HG03432 (cell line): ENCODE results near the gene KRT36.

Experiments
- ATAC-seq: cut with Tn5 transposase; IDR thresholded peaks from one replicate; pipeline ENCODE4 v1.9.1; 2021; ENCODE audit warnings: mild to moderate bottlenecking, moderate library complexity; ENCODE audit not compliant: unreplicated experiment

The KRT36 gene

GRCh38 chr17:41480136-41480535, 9.6 kb downstream of the KRT36 start:
- no peak for ATAC-seq

- no peak for ATAC-seq
Measured at GRCh38 chr17:41478237-41478636, 11.5 kb downstream of the KRT36 start.

GRCh38 chr17:41476866-41477815, 12.6 kb downstream of the KRT36 start:
- no peak for ATAC-seq

- ATAC-seq: no peak
Measured at GRCh38 chr17:41475421-41475820, 14.3 kb downstream of the KRT36 start.

DNA sequence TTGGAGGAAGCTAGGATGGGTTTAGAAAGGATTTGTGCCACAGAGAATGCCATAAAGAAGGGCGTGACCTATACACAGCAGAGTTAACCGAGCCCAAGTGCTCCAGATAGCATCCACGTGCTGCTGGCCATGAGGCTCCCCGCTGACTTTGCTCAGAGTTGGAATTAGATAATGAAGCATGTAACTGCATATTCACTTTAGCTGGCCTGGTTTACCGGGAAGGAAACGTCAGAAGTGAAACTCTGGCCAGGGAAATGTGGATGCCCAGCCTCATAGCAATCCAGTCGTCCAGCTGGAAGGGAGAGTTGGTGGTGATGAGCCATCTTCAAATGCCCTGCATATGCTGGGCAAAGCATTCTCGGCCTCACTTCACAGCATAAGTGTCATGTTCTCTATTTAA, 14.8 kb downstream of the KRT36 start:
- ATAC-seq: no peak

DNA sequence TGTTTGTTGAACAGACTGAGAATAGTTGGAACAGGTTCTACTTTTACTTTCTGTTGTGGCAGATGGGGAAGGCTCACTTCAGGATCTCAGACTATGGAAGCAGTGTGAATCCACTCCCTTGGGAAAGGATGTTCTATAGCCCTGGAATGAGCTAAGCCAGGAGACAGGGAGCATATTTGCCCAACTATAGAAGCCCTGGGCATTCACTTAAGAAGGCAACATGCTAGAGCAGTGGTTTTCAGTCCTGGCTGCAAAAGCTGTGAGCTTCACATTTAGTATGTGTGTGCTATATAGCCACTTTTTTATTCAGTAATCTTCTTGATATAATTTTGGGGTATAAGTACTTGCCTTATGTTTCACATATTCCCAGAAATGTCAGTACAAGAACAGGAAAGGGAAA, 21.4 kb downstream of the KRT36 start:
- no peak for ATAC-seq

DNA sequence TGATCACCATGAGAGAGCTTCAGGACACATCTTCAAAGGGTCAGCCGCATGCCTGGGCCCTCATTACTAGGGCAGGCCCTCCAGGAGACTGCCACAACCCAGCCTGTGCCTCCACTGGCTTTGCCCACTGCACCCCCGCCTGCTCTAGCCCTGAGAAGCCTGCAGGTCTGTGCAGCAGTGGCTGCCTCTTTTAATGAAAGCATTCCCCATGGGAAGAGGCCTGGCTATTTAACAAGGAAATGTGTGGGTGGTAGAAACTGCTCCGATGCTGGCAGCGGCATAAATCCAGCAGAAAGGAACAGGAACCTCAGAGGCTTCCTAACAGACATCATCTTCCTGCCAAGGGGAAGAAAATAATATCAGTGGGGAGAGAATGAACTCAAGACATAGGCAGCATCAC, 22.1 kb downstream of the KRT36 start:
- no peak for ATAC-seq

DNA sequence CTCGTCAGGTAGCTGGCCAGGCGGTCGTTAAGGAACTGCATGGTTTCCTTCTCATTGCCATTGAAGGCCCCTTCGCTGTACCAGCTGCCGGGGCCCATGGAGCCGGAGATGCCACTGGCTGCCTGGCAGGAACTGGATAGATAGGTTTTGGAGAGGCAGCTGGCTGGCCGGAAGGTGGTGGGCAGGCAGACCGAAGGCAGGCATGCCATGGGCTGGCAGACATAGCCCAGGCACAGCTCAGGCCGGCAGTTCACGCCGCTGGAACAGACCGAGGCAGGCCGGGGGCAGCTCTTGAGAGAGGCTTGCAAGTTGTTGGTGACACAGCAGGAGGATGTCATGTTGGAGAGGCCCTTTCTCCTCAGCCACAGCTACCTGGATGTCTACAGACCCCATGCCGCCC, 22.7 kb downstream of the KRT36 start, which contains the start of gene KRT32:
TSS of gene KRT32 (minus strand) at position 399 of the 400 bp plus-strand sequence. CDS start at position 338, 61 bp downstream.
- no peak for ATAC-seq

DNA sequence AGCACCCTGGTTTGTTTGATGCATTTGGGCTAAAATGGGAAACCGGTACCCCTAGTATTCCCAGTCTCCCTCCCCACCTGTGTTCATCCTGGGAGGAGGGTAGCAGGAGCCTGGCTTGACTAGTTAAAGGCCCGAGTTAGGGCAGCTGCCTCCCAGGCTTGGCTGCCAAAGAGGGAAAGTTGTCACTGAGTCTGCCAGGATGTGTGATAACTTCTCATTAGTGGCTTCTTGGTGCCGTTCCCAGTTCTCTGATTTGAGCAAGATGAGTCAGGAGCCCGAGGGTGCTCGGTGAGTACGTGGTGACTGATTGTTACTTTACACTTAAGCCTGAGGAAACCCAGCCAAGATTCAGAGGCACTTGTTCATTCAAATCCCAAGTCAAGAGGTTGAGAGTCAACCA, 25.0 kb downstream of the KRT36 start:
- no peak for ATAC-seq

- ATAC-seq: no peak
Measured at GRCh38 chr17:41464173-41464572, 25.5 kb downstream of the KRT36 start.

- no peak for ATAC-seq
Measured at GRCh38 chr17:41463746-41464145, 26.0 kb downstream of the KRT36 start.

DNA sequence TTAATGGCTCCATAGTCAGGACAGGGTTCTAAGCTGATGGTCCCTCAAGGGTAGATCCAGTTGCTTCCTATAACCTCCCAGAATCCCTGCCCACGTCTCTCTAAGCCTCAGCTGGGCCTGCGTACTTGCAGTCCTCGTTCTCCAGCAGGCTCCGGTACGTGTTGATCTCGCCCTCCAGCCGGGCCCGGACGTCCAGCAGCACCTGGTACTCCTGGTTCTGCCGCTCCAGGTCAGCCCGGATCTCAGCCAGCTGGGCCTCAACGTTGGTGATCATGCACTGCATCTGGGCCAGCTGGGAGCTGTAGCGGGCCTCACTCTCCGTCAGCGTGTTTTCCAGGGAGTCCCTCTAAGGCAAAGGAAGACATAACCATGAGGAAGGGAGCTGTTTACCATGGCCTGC, 27.0 kb downstream of the KRT36 start:
- no peak for ATAC-seq

DNA sequence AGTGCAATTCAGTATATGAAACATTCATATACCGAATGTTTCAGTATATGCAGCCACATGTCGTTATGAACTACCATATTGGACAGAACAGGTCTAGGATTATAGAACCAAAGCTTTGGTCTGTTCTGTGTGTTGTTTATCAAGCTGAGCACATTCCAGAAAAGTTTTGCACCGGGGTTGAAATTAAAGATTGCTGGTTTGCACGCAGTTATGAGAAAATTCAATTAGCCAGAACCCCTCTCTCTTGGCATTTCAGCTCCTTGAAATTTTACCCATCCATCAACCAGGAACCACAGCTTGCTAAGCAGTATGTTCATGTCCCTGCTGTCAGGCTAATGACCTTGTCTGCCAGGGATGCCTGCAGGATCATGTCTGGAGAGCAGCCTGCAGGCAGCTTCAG, 32.0 kb downstream of the KRT36 start:
- no peak for ATAC-seq

DNA sequence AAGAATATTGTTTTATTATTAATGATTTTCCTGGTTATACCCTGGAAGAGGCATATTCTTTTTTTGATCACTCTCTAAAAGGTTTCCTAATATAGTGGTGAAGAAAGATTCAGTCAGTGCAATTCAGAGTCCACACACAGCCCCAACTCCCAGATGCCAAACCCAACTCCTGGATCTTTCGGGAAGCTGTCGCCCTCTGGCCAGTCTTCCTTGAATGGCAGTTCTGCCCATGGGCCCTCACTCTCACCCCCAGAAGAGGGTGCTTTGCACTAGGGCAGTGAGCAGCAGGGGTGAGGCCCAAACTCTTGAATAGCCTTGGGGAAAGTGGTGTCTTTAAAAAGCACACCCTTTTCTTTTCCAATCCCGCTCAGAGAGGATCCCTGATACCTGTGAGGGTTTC, 33.5 kb downstream of the KRT36 start:
- ATAC-seq: no peak

- ATAC-seq: no peak
Measured at GRCh38 chr17:41455236-41455635, 34.5 kb downstream of the KRT36 start.

DNA sequence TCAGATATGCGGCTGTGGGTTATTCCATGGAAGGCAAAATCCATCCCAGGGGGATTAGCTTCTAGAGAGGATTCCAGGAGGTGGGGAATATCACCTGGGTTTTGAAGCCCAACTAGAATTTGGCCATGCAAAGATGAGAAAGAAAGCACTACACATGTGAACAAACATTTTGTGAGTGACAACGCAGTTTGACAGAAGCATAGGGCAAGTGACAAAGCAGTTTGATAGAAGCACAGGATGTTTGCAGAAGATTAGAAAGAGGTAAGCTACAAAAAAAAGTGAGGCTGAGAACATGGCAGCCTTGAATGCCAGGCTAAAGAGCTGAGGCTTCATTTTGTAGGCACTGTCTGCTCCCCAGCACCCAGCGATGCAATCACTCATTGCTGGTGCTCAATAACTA, 36.6 kb downstream of the KRT36 start:
- ATAC-seq: no peak

- ATAC-seq: no peak
Measured at GRCh38 chr17:41452281-41452680, 37.4 kb downstream of the KRT36 start.

DNA sequence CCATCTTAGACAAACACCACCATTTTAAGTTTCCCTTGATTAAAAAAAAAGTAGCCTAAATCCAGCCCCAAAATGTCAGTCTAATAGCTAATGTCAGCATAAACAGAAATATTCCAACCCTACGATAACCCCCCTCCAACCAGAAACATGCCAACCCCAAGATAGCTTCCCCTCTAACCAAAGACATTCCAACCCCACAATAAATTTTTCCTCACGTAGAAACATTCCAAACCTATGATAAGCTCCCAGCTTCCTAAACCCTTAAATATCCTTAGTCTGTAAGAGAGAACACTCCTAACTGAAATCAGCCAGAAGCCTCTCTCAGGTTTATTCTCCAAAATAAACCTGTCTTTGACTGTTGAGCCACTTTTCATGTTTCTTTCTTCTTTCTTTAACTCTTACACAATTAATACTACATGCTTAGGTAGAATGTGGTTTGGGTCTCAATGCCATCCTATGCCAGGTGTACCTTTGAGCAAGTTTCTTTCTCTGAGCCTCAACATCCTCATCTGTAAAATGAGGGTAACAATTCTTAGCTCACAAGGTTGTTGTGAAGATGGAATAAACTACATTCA, 38.5 kb downstream of the KRT36 start:
- no peak for ATAC-seq

DNA sequence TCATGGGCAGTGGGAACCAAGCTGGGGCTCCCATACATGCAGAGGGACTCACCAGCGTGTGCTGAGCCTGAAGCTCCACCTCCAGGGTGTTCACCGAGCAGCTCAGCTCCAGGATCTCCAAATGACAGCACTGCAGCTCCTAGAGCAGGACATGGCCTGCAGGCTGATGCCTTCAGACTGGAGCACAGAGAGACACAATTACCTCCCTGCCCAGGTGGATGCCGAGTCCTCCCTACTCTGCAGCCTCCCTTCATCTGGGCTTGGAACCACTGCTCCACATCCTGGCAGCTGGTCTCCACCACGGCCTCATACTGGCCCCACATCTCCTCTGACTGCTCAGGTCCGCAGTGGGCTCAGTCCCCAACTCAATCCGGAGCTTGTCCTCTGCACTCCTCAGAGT, 40.7 kb downstream of the KRT36 start:
- ATAC-seq: no peak

DNA sequence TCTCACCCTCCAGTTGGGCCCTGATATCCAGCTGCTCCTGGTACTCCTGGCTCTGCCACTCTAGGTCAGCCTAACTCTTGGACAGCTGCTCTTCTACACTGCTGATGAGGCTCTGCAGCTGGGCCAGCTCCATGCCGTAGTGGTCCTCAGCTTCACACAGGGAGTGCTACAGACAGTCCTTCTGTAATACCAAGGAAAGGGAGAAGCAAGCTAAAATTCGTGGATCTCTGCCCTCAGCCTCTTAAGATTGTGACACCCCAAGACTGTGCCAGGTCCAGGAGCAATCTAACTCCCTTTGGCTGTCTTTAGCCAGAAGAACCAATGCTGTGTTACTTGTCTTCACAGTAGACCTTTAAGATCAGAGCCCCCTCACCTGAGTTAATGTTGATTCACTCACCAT, 41.2 kb downstream of the KRT36 start:
- no peak for ATAC-seq

DNA sequence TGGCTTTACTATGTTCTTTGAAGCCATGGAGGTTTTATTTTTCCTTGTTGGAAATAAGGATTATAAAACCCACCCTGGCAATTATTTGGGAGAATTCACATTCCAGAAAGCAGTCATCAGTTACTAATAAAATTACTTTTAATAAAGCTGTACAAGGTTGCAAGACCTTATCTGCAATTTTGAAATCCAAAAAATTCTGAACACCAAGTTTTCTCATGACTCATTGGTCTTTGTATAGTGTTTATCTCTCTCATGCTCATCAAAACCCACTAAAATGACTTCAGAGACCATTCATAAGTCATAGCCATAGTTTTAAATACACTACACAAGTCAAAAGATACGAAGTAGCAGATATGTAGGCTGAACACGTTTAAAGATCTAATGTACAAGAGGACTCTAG, 42.9 kb downstream of the KRT36 start:
- ATAC-seq: no peak

DNA sequence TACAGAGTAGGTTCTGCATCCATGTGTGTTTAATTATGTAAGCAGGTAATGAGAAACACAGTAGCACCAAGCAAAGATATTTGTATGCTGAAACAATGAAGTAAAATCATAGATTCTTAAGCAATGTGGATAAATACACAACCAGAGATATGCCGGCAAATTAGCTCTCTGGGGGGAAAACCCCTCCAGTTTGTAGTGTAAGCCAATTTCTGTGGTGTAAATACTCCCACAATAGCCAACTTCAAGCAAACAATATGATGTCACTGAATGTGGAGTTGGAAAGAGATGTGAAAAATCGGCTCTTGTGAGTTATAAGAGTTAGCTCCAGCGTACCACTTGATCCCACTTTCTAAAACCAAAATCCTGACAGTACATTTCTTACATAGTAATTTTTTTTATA, 45.1 kb downstream of the KRT36 start:
- no peak for ATAC-seq
